Head of caudate nucleus (tissue), 42 donors: Measurements from ENCODE around the gene HIVEP3.

Source experiments
- DNase-seq, 42 donors: peaks; one replicate each; pipeline versions ENCODE4 v3.0.0 to v3.0.0-alpha.2; 2020 to 2021; ENCODE audit warnings: mixed read lengths in 7 of 42
- intact Hi-C: fragments of 100-400 bp; cut with DNase I; formaldehyde crosslinking; loops from one replicate; pipeline ENCODE4 v1.15.0; 2022

HIVEP3 gene

DNA sequence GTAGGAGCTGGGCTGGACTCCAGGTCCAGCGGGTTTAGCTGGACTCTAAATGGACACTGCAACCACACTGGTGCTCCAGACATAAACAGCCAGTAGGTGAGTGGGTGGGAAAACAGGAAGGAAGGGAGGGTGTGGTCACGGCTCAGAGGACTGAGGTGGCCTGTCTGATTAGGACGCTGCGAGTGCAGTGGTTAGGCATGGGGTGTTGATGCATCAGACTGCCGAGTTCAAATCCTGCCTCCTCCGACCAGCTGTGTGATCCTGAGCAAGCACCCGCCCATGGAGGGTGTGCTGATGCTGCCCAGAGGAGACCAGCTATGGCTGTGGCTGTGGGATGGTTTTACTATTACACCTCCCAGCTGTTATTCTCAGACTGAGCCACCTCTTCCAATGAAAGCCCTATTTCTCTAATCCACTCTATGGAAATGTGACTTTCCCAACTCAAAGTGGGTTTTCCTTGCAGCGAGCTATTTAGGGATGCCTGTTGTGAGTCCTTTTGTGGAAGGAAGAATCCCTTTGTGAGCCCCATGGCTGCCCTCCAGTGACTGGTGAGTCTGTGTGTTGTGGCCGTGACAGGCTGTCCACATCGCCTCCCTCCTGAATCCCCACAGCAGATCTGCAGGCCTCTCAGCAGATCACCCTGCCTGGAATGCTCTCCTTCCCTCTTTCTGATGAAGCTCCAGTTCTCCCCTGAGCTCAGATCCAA lies 377.7 kb downstream of the HIVEP3 start:
- intact Hi-C loops: no loop called here
- peak in 4 of 42 donors; percentile 3 to 30 (median 6) for DNase-seq

DNA sequence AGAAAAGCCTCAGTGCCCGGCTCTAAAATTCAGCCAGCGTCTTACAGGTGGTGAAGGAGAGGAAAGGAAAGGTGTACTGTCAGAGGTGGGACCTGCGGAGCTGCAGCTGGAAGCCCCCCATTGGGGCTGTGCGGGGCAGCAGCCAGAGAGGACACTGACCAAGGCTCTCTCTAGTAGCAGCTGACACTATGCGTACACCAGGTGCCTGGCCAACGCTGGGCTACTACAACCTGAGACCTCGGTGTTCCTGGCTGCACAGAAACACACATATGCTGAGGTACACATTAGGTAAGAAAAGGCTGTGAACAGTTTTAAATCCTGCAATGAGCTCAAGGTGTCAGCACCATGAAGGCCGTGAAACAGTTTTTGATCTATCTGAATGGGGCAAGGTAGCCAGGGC lies 378.7 kb downstream of the HIVEP3 start:
- intact Hi-C loops: no loop called here
- DNase-seq: peak in 4 of 42 donors; percentile 3 to 24 (median 14)

DNA sequence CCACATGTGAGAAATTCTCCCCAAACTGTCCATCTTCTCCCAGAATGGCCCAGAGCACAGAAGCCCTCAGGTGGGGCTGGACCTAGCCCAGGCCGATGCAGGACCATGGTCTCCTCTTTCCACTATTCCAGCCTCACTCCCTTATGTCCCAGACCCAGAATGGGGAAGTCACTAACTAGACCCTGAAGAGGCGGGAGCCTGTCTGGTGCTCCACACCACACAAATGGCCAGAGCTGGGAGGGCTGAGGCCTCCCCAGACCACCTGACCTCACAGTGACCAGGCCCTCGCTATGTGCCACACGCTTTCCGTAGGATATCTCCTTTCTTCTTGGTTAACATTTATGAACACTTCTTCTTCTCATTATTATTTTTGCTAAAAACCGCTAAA lies 379.3 kb downstream of the HIVEP3 start:
- intact Hi-C loops: no loop called here
- DNase-seq: peak in 2 of 42 donors; percentile 3 to 7

DNA sequence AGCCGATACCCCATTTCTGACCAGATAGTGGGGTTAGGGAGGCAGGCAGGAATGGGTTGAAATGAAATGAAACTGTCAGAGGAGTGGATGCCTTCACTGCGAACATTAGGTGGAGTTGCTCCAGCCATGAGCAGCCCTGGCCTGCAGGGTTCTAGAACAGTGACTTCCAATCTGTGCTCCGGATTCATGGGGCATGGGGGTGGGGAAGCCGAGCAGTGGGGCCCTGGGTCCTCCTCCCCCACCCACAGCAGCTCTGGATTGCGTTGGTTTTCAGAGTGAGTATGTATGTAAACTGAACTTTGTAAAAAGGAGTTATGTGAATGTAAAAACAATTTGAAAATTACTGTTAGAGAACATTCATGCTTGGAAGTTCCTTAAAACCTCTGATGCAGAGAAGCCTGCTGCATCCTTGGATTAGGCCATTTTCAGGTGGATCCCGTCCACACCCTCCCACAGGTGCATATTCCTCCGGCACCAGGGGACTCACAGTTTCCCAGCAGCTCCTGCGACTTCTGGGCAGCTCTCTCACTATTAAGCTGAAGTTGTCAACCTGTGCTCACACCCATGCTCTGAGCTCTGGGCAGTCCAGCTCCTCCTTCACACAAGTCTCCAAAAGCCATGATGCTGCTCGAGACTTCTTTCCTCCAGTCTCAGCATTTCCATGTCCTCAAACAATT lies 379.8 kb downstream of the HIVEP3 start:
- peak in 3 of 42 donors; percentile 2 to 17 (median 15) for DNase-seq
- intact Hi-C loops: no loop called here

DNA sequence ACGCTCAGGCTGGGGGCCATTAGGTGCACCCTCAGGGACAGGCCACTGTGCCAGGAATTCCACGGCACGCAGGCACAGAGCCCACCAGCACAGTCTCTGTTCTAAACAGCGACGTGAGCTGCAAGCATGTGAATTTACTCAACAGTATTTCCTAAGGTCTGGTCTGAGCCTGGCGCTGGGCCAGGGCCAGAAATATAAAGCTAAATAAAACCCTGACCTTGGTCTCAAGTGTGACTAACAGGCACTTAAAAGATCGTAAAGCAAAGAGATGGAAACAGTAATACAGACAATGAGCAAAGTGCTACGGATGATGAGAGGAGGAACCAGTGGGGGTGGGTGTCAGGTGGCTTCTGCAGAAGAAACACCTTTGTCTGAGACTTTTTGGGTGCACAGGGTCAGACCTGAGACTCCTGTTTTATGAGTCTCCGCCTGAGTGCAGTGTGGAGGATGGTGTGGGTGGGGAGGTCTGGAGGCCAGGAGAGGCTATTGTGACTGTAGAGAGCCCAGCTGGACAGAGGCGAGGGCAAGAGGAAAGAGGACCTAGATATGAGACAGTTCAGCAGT lies 380.9 kb downstream of the HIVEP3 start:
- peak in 3 of 42 donors; percentile 5 to 23 (median 6) for DNase-seq
- intact Hi-C loops: no loop called here

DNA sequence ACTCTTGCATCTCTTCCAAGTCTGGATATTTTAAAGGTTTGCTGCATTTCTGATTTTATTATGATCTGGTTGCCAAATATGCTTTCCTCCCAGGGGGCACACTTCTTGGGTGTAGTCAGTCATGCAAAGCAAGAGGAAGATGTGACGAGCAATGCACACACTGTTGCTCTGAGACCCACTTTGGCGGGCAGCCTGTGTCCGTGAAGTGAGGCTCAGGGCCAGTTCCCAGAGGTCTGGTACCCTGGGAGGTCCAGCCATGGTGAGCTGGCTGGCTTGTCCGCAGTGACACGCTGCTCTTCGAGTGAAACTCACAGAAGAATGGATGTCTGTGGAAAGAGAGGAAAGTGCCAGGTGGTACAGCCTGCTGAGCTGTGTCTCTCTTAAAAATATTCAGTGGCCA lies 381.5 kb downstream of the HIVEP3 start:
- intact Hi-C loops: no loop called here

DNA sequence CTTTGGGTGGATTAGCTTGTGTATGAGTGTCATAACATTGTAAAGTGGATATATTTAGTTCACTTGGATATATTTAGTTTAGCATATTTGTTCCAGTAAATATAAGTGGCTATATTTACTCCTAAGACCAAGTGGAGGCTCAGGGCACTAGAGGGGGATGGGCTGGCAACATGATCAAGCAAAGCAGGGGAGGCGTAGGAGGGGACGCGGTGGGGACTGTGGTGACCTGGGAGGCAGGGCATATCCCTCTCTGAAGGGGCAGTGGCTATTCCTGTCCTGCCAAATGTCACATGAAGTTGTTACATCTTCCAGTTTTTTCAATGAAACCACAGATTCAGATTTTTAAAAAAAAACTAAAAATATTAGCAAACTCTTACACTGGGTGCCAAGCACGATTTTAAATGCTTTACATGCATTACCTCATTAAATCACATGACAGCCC lies 382.3 kb downstream of the HIVEP3 start:
- intact Hi-C loops: no loop called here
- peak in 1 of 42 donors; percentile 9 for DNase-seq

More for the DNA sequence above, 381.5 kb downstream of the HIVEP3 start:
- peak in 2 of 42 donors; percentile 3 to 21 for DNase-seq

DNA sequence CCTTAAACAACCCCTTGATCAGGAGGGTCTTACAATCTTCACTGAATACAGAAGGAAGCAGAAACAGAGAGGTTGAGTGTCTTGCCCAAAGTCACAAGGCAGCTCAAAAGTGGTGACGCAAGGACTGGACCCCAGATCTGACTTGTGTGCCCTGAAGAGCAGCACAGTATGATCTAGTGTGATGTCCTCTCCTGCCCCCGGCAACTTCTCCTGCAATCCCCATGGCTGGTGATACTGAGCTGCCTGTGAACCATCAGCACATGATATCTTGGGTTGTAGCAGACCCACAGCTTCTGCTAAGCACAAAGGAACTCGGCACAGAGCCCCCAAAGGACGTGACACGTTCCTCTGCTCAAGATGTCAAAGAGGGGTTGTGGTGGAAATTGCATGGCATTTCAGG lies 383.0 kb downstream of the HIVEP3 start:
- intact Hi-C loops: no loop called here
- peak in 2 of 42 donors; percentile 3 to 7 for DNase-seq

DNA sequence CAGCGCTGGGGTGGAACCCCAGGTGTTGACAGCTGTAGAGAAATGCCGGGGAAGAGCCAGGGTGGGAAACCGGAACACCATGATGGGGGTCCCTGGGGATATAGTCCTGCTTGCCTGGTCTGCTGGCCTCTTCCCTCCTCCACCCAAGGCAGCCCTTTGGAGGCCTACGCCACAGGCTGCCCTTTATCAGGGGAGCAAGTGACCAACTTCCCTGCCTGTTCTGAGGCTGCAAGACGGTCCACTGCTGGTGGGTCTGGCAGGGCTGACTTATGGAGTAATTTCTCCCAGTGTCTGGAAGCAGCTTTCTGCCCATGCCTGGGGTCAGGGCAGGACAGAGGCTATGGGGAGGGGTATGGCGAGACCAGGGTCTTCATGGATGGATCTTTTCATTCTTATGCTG lies 383.4 kb downstream of the HIVEP3 start:
- DNase-seq: peak in 3 of 42 donors; percentile 1 to 8 (median 3)
- intact Hi-C loops: no loop called here

DNA sequence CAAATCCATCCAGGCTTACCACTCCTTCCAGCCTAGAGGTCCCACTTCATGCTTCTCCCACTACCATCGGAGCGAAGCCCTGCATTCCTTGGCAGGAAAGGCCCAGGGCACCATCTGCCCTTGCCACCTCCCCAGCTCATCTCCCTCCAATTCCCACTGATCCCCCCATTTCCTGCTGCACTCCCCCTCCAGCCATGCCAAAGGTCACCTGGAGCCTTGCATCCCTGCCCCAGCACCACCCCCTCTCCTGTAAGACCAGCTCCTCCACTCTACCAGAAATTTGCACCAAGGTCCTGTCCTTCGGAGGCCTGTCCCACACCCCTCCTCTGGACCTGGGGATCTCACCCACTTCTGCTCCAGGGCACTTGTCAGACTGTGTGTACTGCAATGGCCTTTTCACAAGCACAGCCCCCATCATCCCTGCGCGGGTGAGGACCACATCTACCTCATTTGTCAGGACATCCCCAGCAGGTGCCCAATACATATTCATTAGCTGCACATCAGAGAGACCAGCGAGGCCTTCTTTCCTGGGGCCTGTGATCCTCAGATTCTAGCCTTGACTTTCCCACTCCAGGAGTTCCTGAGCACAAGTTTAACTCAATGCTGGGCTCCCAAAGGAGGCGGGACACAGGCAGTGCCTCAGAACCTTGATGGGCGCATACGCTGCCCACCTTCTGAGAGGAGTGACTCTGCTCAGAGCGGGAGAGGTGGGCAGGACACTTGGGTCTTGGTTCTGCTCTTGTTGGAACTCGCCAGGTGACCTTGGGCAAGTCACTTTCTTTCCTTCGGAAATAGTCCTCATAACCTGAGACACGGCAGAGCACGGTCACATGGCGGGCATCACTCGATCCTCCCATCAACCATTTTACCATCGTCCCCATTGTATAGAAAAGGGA lies 384.3 kb downstream of the HIVEP3 start:
- DNase-seq: peak in 5 of 42 donors; percentile 1 to 10 (median 7)
- intact Hi-C loops: no loop called here

DNA sequence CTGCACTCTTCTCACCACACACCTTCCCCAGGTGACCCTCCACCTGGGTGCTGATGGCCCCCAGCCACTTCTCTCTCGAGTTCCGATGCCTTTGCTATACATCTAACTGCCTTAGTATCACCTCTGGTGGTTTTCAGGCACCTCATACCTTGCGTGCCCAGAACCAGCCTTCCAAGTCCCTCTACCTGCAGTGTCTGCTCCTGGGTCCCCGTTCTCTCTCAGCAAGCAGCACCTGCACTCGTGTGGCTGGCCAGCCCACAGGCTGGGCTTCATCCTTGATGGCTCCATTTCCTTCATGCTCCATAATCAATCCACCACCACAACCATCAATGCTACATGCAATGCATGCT lies 385.0 kb downstream of the HIVEP3 start:
- peak in 2 of 42 donors; percentile 5 to 7 for DNase-seq

DNA sequence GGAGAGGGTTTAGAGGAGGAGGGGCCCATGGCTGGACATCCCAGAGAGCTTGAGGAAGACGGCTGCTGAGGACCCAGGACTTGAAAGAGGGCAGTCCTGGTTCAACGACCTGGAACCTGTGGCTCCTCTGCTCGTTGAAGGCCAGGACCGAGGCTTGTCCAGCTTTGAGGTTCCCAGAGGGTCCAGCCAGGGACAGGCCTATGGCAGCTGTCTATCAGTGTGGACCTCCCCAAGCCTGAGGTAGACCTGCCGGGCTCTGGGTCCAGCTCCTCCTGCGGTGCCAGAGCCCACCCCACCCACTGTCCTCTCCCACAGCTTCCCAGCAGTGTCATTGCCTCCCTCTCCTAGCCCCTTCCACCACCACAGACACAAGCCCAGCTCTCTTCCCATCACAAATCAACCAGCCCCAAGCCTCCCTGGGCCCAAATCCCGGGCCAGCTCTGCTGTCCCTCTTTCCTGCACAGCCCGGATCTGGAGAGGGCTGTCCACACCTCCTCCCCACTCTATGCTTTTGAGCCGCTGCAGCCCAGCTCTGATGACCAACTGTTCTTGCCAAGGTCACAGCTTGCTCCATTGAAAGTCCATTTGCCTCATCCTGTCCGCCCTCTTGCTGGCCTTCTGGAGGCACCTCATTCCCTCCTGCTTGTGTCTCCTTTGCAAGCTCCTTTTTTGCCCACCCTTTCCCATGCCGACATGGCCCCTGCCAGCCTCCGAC lies 385.5 kb downstream of the HIVEP3 start:
- intact Hi-C loops: no loop called here
- DNase-seq: peak in 4 of 42 donors; percentile 1 to 16 (median 4)

More for the DNA sequence above, 385.0 kb downstream of the HIVEP3 start:
- intact Hi-C loops: no loop called here

DNA sequence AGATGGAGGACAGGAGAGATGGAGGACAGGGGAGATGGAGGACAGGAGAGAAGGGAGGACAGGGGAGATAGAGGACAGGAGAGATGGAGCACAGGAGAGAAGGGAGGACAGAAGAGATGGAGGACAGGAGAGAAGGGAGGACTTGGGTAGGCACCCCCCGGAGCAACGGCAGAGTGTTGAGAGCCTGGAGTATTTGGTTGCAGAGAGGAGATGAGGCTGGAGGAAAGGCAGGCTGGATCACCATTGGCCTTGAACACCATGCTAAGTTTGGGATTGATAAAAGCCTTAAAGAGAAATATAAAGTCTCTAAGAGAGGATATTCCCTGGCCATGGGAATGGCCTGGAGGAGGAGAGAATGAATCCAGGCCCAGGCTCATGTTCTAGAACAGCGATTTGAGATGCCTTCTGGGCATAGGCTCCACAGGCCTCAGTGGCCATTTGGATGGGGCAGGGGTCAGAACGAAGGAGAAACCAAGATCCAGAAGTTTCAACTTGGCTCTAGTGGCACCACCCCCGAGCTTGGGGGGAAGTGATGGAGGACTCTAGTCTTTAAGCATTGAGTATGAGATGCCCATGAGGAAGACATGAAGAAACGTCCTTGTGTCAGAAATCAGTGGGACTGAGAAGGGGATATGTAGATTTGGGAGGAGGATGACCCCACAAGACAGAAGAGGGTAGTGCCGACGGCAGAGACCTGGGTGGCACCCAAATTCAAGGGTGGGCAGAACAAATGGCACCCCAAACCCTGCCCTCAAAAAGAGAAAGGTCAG lies 386.3 kb downstream of the HIVEP3 start:
- intact Hi-C loops: no loop called here
- peak in 2 of 42 donors; percentile 7 for DNase-seq

DNA sequence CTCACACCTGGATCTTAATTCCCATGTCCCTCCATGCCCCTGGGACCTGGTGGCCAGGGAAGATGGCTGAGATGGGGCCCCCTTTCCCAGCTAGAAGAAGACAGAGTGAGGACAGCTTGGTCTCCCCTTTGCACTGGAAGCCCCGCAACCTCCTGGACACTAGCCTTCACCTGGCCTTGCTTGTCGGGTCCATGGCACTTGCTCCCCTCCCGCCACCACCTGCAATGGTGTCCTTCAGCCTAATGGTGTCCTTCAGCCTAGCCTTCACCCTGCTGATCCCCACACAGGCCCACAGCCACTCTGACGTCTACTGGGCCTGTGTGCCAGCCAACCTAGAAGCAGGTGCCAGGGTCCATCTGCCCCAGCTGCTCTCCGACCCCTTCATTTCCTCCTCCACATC lies 388.3 kb downstream of the HIVEP3 start:
- DNase-seq: peak in 3 of 42 donors; percentile 1 to 4 (median 3)
- intact Hi-C loops: no loop called here

DNA sequence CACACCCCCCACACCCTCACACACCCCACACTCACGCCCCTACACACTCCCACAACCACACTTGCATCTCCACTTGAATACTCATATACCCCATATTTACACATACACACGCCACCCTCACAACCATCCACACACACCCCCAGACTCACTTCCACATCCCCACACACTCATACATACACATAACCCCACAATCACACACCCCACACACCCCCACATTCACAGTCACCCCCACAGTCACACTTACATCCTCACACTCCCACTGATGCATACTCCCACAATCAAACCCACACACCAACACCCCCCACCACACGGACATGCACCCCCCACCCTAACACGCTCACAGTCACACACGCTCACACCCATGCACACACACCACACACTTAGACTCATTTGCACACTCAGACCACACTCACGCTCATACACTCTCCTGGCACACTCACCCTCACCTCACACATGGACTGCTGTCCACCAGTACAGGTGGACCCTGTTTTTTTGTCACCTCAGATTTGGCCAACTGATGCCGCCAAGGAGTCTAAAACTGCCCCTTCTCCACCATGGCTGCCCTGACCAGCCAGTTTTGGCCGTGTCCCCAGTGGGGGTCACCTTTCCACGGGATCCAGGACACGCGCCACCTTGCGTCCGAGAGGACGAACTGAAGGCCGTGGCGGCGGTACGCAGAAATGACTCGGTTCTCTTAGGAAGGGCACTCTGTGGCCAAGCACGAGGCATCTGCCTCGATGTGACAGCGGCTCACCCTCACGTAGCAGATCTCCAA lies 388.9 kb downstream of the HIVEP3 start:
- peak in 4 of 42 donors; percentile 3 to 23 (median 12) for DNase-seq
- intact Hi-C loops: no loop called here

DNA sequence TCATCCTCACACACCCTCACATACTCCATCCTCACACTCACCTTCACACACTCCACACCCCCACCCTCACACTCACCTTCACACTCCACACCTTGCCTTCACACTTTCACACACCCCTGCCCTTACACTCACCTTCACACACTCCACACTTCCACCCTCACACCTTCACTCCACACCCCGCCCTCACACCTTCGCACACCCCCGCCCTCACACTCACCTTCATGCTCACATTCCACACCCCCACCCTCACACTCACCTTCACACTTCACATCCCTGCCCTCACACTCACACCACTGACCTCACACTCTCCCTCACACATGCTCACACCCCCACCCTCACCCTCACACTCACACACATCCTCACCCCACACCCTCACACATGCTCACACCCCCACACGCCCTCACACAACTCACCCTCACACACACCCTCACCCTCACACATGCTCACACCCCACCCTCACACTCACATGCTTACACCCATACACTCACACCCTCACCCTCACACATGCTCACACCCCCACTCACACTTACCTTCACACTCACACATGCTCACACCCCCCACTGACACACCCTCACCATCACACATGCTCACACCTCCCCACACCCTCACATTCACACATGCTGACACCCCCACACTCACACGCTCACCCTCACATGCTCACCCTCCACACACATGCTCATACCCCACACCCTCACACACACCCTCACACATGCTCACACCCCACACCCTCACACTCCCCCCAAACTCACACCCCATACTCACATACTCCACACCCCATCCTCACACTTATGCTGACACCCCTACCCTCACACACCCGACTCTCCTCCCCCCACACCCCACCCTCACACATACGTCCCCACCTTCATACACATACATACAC lies 389.8 kb downstream of the HIVEP3 start:
- peak in 2 of 42 donors; percentile 9 to 10 for DNase-seq
- intact Hi-C loops: no loop called here
